H1 (cell line): ENCODE data around the gene CRCP.

Experiments used
- CEBPB ChIP-seq: IDR thresholded peaks from 2 replicates; pipeline ENCODE4 v1.6.1; 2012; ENCODE audit warnings: low read depth, low read length
- EZH2 ChIP-seq: fragments of 200-600 bp; sonication (generic); IDR thresholded peaks from 2 replicates; pipeline ENCODE4 v1.7.1; 2012; ENCODE audit warnings: low read depth, mild to moderate bottlenecking, moderate library complexity, low read length, inconsistent platforms; ENCODE audit not compliant: severe bottlenecking
- JUN ChIP-seq: IDR thresholded peaks from 2 replicates; pipeline ENCODE4 v1.6.1; 2011; ENCODE audit warnings: low read depth, mild to moderate bottlenecking, improper control_type of control experiment, low read length
- POU5F1 ChIP-seq: IDR thresholded peaks from 2 replicates; pipeline ENCODE4 v1.6.1; 2011; ENCODE audit warnings: low read depth, mild to moderate bottlenecking, low read length, moderate library complexity
- RNF2 ChIP-seq: fragments of 200-900, 300-1000 bp; sonication (generic); IDR thresholded peaks from 2 replicates; pipeline ENCODE4 v1.7.1; 2016; ENCODE audit warnings: borderline replicate concordance, low read depth, mild to moderate bottlenecking, antibody characterized with exemption, low read length; ENCODE audit not compliant: poor library complexity, severe bottlenecking; ENCODE audit errors: missing control alignments
- TEAD4 ChIP-seq: IDR thresholded peaks from 2 replicates; pipeline ENCODE4 v1.6.1; 2012; ENCODE audit warnings: low read depth, low read length, inconsistent platforms, mixed read lengths
- YY1 ChIP-seq: IDR thresholded peaks from 2 replicates; pipeline ENCODE4 v1.6.1; 2011; ENCODE audit warnings: low read depth, mild to moderate bottlenecking, low read length
- TF ChIP-seq, protein P1 (sequence below): IDR thresholded peaks from 2 replicates; pipeline ENCODE4 v1.6.1; 2012; ENCODE audit warnings: low read length, inconsistent platforms
- TF ChIP-seq, protein P2 (sequence below), 3 experiments: IDR thresholded peaks; 1 replicate in 2 of 3; 2 replicates in 1 of 3; pipeline versions ENCODE4 v1.5.1 to v1.6.1; 2011; ENCODE audit warnings: low read length in 3 of 3, mild to moderate bottlenecking in 3 of 3, inconsistent platforms in 2 of 3, low read depth in 1 of 3, moderate library complexity in 1 of 3; ENCODE audit not compliant: insufficient read depth in 1 of 3; ENCODE audit errors: control extremely low read depth in 1 of 3

DNA sequence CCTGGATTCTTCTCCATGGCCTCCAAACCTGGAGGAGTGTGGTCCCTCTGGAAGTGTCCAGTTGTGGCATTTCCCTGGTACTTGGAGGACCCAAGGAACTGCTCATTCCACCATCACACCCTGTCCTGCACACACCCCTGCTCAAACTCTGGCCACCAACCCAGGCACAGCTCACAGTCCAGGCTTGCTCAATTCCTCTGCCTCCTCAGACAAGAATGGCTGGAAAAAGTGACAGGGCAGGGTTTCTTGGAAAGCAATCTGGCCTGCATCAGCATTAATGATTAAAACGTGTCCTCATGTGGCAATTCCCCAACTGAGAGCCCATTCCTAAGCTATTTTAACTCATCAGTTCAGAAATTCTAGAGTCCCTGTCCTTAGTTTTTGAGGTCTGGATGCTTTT lies 73.3 kb downstream of the CRCP start:
- TF ChIP-seq CEBPB = no peak
- no peak for TF ChIP-seq RNF2
- TF ChIP-seq, protein P1, sequence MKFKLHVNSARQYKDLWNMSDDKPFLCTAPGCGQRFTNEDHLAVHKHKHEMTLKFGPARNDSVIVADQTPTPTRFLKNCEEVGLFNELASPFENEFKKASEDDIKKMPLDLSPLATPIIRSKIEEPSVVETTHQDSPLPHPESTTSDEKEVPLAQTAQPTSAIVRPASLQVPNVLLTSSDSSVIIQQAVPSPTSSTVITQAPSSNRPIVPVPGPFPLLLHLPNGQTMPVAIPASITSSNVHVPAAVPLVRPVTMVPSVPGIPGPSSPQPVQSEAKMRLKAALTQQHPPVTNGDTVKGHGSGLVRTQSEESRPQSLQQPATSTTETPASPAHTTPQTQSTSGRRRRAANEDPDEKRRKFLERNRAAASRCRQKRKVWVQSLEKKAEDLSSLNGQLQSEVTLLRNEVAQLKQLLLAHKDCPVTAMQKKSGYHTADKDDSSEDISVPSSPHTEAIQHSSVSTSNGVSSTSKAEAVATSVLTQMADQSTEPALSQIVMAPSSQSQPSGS = no peak
- no peak for TF ChIP-seq POU5F1
- TF ChIP-seq EZH2 = no peak
- no peak for TF ChIP-seq JUN
- TF ChIP-seq, protein P2, sequence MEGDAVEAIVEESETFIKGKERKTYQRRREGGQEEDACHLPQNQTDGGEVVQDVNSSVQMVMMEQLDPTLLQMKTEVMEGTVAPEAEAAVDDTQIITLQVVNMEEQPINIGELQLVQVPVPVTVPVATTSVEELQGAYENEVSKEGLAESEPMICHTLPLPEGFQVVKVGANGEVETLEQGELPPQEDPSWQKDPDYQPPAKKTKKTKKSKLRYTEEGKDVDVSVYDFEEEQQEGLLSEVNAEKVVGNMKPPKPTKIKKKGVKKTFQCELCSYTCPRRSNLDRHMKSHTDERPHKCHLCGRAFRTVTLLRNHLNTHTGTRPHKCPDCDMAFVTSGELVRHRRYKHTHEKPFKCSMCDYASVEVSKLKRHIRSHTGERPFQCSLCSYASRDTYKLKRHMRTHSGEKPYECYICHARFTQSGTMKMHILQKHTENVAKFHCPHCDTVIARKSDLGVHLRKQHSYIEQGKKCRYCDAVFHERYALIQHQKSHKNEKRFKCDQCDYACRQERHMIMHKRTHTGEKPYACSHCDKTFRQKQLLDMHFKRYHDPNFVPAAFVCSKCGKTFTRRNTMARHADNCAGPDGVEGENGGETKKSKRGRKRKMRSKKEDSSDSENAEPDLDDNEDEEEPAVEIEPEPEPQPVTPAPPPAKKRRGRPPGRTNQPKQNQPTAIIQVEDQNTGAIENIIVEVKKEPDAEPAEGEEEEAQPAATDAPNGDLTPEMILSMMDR (IDR thresholded peaks at IDR 0.05; ENCODE audit: control extremely low read depth in 1 of 3, insufficient read depth in 1 of 3, low read depth in 1 of 3, low read length in 3 of 3) = no peak
- no peak for TF ChIP-seq TEAD4
- no peak for TF ChIP-seq YY1
